Keratinocyte (primary cell): ENCODE results near the gene DSCAML1. TPM values are rescaled to one million over a fixed set of nuclear protein-coding genes. Genes with fewer than 3 reads are reported as not detected.

Experiments used
- DNase-seq: peaks from one replicate; pipeline ENCODE4 v3.0.0-alpha.2; 2011; ENCODE audit warnings: low read depth, missing footprints, low spot score
- FAIRE-seq: peaks from 2 replicates; lab custom pipeline; 2011; peaks lifted over from hg19 to GRCh38; lab: Jason Lieb, UNC
- H2AFZ ChIP-seq: 2 replicates; pipeline ENCODE4 v1.6.0; 2012; ENCODE audit warnings: low read length, control low read depth, inconsistent platforms; ENCODE audit not compliant: control insufficient read depth
- H3K27ac ChIP-seq: 2 replicates; pipeline ENCODE4 v1.5.1; 2011; ENCODE audit warnings: low read length; ENCODE audit not compliant: control insufficient read depth, insufficient read depth
- H3K27me3 ChIP-seq: 3 replicates; pipeline ENCODE4 v1.6.0; 2011; ENCODE audit warnings: low read length; ENCODE audit not compliant: control insufficient read depth, insufficient read depth; ENCODE audit errors: extremely low read depth
- H3K36me3 ChIP-seq, 2 experiments: 2 replicates in 1 of 2; 3 replicates in 1 of 2; pipeline ENCODE4 v1.5.1; 2011; ENCODE audit warnings: low read length in 2 of 2, mild to moderate bottlenecking in 1 of 2; ENCODE audit not compliant: control insufficient read depth in 2 of 2, insufficient read depth in 2 of 2; ENCODE audit errors: extremely low read depth in 1 of 2
- H3K4me1 ChIP-seq: 3 replicates; pipeline ENCODE4 v1.5.1; 2011; ENCODE audit warnings: low read length; ENCODE audit not compliant: control insufficient read depth, insufficient read depth; ENCODE audit errors: extremely low read depth
- H3K4me2 ChIP-seq: 3 replicates; pipeline ENCODE4 v1.6.0; 2011; ENCODE audit warnings: low read depth, low read length; ENCODE audit not compliant: control insufficient read depth, insufficient read depth; ENCODE audit errors: extremely low read depth
- H3K4me3 ChIP-seq, 3 experiments: fragments of 200-600 bp in 1 of 3; sonication (generic) in 1 of 3; 2 replicates in 2 of 3; 3 replicates in 1 of 3; pipeline ENCODE4 v1.5.1; 2011 to 2016; ENCODE audit warnings: low read length in 3 of 3, mild to moderate bottlenecking in 3 of 3, control low read depth in 2 of 3, inconsistent platforms in 1 of 3, low read depth in 1 of 3, mixed read lengths in 1 of 3, mixed run types in 1 of 3, moderate library complexity in 1 of 3; ENCODE audit not compliant: control insufficient read depth in 2 of 3, insufficient read depth in 2 of 3; ENCODE audit errors: extremely low read depth in 1 of 3
- H3K79me2 ChIP-seq: 2 replicates; pipeline ENCODE4 v1.6.0; 2012; ENCODE audit warnings: low read length; ENCODE audit not compliant: control insufficient read depth, insufficient read depth
- H3K9ac ChIP-seq: 3 replicates; pipeline ENCODE4 v1.6.0; 2011; ENCODE audit warnings: low read length; ENCODE audit not compliant: control insufficient read depth, insufficient read depth; ENCODE audit errors: extremely low read depth
- H3K9me1 ChIP-seq: 3 replicates; pipeline ENCODE4 v1.6.0; 2011; ENCODE audit warnings: low read length; ENCODE audit not compliant: control insufficient read depth, insufficient read depth; ENCODE audit errors: extremely low read depth
- H3K9me3 ChIP-seq: 2 replicates; pipeline ENCODE4 v1.5.1; 2012; ENCODE audit warnings: low read depth, low read length; ENCODE audit not compliant: control insufficient read depth
- H4K20me1 ChIP-seq: 3 replicates; pipeline ENCODE4 v1.6.0; 2011; ENCODE audit warnings: low read length; ENCODE audit not compliant: control insufficient read depth, insufficient read depth; ENCODE audit errors: extremely low read depth
- EZH2 ChIP-seq: IDR thresholded peaks from one replicate; pipeline ENCODE4 v1.6.1; 2012; ENCODE audit warnings: inconsistent platforms, mild to moderate bottlenecking, low read length, moderate library complexity
- dilution Hi-C: fragments of 300-500 bp; cut with MboI; formaldehyde crosslinking; loops from one replicate; pipeline ENCODE4 v1.7.0; 2020; ENCODE audit warnings: low sequenced_read_pairs; ENCODE audit not compliant: extremely low pct_ligation_motif_present
- polyA plus RNA-seq, 5 experiments: library from polyadenylated mRNA; depleted of rRNA in 3 of 5; stranded (reverse) in 3 of 5; stranded (forward) in 1 of 5; unstranded in 1 of 5; fragments of >200 nt; gene quantifications; 1 replicate in 1 of 5; 2 replicates in 3 of 5; 3 replicates in 1 of 5; pipeline versions ENCODE4 v1.2.1 to v1.2.3, GENCODE V29; 2011 to 2012; ENCODE audit warnings: missing spikeins in 2 of 5, low read depth in 1 of 5, low replicate concordance in 1 of 5
- TF ChIP-seq, protein P1 (sequence below), 3 experiments: IDR thresholded peaks in 1 of 3; conservative IDR thresholded peaks in 1 of 3; optimal IDR thresholded peaks in 1 of 3; 2 replicates in 2 of 3; 3 replicates in 1 of 3; pipeline versions ENCODE3 to v1.5.1; 2011; ENCODE audit warnings: low read length in 3 of 3, mild to moderate bottlenecking in 3 of 3, moderate library complexity in 2 of 3, control low read depth in 1 of 3, inconsistent platforms in 1 of 3; ENCODE audit not compliant: insufficient read depth in 2 of 3; ENCODE audit errors: extremely low read depth in 1 of 3

The DSCAML1 gene
- polyA plus RNA-seq, 1 donor (not counting 4 experiments of a cell fraction or from before 2014, with no cell fraction given), result not detected

GRCh38 chr11:117759305-117759704, 37.7 kb downstream of the DSCAML1 start:
- DNase-seq (no peak), FAIRE-seq (no peak)
- Histone ChIP-seq H3K4me3 (no peak overlapping the region), H3K27ac (no peak overlapping the region), H3K4me1 (no peaks in the 10 kb centered on the region), H3K27me3 (peaks cover 17% of the 10 kb centered on the region), H3K9me3 (no peaks in the 10 kb centered on the region), H3K9me1 (no peaks in the 10 kb centered on the region), H3K9ac (no peak overlapping the region), H2AFZ (no peak overlapping the region), H3K36me3 (no peaks in the 10 kb centered on the region), H4K20me1 (no peaks in the 10 kb centered on the region), H3K79me2 (no peaks in the 10 kb centered on the region), H3K4me2 (no peak overlapping the region)
- dilution Hi-C loops, result no loop called here
- no peak for TF ChIP-seq EZH2
- TF ChIP-seq, protein P1, sequence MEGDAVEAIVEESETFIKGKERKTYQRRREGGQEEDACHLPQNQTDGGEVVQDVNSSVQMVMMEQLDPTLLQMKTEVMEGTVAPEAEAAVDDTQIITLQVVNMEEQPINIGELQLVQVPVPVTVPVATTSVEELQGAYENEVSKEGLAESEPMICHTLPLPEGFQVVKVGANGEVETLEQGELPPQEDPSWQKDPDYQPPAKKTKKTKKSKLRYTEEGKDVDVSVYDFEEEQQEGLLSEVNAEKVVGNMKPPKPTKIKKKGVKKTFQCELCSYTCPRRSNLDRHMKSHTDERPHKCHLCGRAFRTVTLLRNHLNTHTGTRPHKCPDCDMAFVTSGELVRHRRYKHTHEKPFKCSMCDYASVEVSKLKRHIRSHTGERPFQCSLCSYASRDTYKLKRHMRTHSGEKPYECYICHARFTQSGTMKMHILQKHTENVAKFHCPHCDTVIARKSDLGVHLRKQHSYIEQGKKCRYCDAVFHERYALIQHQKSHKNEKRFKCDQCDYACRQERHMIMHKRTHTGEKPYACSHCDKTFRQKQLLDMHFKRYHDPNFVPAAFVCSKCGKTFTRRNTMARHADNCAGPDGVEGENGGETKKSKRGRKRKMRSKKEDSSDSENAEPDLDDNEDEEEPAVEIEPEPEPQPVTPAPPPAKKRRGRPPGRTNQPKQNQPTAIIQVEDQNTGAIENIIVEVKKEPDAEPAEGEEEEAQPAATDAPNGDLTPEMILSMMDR (optimal IDR thresholded peaks at IDR 0.05 in 1 of 3, IDR thresholded peaks at IDR 0.05 in 1 of 3, conservative IDR thresholded peaks at IDR 0.05 in 1 of 3; ENCODE audit: extremely low read depth in 1 of 3, insufficient read depth in 2 of 3, low read length in 3 of 3), result no peak

- Histone ChIP-seq H3K4me3 (no peak overlapping the region), H3K27ac (no peak overlapping the region), H3K9ac (no peak overlapping the region), H4K20me1 (no peaks in the 10 kb centered on the region), H3K4me2 (no peak overlapping the region), H2AFZ (no peak overlapping the region), H3K9me3 (no peaks in the 10 kb centered on the region), H3K9me1 (no peaks in the 10 kb centered on the region), H3K4me1 (no peaks in the 10 kb centered on the region), H3K27me3 (peaks cover 13% of the 10 kb centered on the region), H3K36me3 (no peaks in the 10 kb centered on the region), H3K79me2 (no peaks in the 10 kb centered on the region)
- FAIRE-seq (no peak), DNase-seq (no peak)
- dilution Hi-C loops, result no loop called here
- no peak for TF ChIP-seq EZH2
- TF ChIP-seq, protein P1 (optimal IDR thresholded peaks at IDR 0.05 in 1 of 3, IDR thresholded peaks at IDR 0.05 in 1 of 3, conservative IDR thresholded peaks at IDR 0.05 in 1 of 3; ENCODE audit: extremely low read depth in 1 of 3, insufficient read depth in 2 of 3, low read length in 3 of 3), result no peak
These were observed 43.0 kb downstream of the DSCAML1 start for GRCh38 chr11:117754030-117754429.
